ENCODE measurements around the gene SULF2.

SULF2 gene

DNA sequence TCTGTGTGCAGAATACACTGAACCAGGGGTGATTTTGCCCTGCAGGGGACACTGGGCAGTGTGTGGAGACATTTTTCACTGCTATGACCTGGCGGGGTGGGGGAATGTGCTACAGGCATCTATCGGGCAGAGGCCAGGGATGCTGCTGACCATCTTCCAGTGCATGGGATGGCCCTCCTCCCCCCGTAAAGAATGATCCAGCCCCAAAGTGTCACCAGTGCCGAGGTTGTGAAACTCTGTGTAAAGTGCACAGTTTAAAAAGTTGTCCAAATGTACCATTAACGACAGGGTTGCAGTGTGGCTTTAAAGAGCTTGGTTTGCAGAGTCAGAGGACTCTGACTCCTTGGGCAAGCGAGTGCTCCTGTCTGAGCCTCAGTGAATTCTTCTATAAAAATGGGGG is 72.1 kb downstream of the SULF2 start:
- no peak for DNase-seq (ENCODE audit: low read depth in 1 of 2, low spot score in 1 of 2)

DNA sequence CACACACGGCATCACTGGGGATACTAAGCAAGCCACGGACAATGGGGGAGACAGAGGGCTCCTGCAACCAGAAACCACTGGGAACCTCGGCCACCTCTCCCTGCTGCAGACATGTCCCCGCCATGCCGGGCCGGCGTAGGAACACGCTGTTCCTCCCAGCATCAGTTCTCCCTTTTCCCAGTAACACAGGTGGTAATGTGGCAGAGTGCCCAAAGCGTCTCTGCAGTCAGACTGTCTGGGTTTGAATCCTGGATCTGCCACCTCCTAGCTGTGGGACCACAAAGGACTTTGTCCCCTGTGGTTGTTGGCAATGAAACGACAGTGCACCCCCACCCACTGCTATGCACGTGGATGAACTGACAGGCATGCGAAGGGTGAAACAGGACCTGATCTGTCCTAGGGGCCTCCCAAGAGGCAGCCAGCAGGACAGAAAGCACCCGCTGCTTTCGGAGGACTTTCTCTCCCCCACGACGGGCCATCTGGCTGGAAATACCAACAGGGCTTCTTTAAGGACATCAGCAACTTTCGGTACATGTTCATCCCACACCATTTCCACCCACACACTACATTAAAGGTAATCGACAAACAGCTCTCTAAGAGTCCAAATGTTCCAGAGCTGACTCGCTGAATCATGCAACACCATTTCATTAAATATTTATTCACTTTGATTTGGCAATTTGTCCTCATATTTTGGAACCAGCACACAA is 74.1 kb downstream of the SULF2 start:
- no peak for DNase-seq (ENCODE audit: low read depth in 1 of 2, low spot score in 1 of 2)

DNA sequence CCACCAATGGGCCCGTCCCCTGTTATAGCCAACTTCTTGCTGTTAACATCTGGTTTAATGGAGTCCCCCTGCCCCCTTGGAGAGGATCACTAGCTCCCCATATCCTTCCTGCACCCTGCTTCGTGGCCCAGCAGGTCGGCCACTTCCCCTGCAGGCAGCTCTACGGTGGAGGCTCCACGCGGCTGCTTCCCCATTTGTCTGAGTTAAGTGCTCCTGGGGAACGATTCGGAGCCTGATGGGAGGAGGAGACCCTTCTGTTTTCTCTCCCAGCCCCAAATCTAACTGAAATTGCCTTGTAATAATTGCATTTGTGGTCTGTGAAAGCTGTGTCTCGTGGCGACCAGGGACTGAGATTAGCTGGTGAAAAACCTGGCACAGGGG is 74.6 kb downstream of the SULF2 start:
- no peak for DNase-seq (ENCODE audit: low read depth in 1 of 2, low spot score in 1 of 2)

DNA sequence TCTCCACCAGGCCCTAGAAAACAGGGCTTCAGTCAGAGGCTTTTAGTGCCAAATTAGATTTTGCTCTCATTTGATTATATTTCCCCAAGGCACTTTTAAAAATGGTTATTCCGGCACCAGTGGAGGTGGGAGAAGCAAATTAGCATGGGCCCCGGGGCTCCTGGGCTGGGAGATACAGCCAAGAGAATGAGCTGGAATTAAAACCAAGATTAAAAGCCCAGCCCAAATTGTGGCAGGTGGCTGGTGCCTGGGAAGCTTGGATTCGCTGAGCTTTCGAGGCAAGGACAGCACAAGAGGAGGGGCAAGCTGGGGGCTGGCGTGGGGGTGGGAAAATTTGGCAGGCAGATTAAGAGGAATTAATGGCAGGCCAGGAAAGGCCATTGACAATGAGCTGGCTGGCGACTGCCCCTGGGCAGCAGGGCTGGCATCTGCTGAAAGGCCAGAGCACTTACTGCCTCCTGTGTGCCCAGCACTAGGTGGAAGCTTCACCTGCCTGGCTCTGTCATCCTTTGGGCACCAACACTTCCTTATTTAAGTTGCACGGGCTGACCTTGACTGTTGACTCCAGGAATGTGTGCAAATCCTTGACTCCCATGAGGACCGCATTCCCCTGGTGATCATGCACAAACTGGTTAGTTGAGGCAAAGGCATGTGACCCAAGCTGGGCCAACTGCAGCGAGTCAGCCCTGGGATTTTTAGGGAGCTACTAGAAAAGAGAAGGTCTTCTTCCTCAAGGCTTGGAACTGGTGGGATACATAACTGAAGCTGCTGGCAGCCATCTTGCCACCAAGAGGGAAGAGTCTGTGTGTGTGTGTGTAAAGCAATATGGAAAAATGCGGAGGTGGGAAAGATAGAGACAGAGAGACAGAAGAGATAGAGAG is 76.1 kb downstream of the SULF2 start:
- DNase-seq (ENCODE audit: low read depth in 1 of 2, low spot score in 1 of 2): no peak

DNA sequence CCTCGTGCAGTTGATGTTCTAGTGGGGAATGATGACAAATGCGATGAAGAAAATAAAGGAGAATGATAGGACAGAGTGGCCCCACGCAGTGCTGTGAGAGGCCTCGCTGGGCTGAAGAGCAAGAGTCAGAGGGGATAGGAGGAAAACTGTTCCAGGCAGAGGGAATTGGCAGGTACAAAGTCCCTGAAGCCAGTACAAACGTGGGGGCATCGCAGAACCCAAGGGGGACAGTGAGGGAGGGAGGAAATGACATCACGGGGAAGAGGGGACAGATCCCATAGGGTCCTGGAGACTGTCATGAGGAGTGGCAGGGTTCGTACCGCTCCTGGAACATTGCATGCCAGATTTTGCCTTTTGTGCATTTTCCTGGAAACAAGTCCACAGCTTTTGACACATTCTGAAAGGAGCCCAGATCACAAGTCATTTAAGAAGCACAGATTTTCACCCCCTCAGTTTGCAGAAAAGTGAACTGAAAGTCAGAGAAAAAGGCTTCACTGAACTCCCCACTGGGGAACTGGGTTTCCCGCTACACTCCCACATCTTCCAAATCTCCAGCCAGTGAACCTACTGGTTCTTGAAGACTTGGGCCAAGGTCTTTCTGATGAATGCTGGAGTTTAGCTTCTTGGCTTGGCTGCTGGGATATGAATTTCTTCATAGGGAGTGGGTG is 77.0 kb downstream of the SULF2 start:
- no peak for DNase-seq (ENCODE audit: low read depth in 1 of 2, low spot score in 1 of 2)

DNA sequence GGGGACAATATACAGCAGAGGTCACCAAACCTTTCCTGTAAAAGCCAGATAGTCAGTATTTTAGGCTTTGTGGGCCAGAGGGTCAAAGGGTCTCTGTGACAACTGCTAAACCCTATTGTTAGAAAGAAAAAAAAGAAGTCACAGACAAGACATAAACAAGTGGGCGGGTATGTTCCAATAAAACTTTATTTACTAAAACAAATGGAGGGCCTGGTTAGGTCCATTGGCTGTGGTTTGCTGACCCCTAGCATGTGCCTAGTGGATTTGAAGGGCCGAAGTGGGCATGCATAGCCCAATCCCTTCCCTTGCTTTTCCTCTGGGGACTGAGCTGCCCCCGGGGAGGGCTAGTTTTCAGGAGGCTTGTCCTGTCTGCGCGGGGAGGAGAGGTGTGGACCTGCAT is 78.9 kb downstream of the SULF2 start:
- no peak for DNase-seq (ENCODE audit: low read depth in 1 of 2, low spot score in 1 of 2)

DNA sequence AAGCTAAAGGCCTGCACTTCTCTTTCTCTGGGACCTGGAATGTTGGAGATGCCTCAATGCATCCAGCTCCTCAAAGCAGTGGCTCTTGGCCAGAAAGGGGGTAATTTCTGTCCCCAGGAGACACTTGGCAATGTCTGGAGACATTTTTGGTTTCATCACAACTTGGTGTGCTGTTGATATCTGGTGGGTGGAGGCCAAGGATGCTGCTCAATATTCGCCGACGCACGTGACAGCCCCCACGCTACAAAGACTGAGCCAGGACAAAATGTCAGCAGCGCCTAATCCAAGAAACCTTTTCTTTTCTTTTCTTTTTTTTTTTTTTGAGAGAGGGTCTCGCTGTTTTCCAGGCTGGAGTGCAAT is 79.8 kb downstream of the SULF2 start:
- DNase-seq (ENCODE audit: low read depth in 1 of 2, low spot score in 1 of 2): no peak

DNA sequence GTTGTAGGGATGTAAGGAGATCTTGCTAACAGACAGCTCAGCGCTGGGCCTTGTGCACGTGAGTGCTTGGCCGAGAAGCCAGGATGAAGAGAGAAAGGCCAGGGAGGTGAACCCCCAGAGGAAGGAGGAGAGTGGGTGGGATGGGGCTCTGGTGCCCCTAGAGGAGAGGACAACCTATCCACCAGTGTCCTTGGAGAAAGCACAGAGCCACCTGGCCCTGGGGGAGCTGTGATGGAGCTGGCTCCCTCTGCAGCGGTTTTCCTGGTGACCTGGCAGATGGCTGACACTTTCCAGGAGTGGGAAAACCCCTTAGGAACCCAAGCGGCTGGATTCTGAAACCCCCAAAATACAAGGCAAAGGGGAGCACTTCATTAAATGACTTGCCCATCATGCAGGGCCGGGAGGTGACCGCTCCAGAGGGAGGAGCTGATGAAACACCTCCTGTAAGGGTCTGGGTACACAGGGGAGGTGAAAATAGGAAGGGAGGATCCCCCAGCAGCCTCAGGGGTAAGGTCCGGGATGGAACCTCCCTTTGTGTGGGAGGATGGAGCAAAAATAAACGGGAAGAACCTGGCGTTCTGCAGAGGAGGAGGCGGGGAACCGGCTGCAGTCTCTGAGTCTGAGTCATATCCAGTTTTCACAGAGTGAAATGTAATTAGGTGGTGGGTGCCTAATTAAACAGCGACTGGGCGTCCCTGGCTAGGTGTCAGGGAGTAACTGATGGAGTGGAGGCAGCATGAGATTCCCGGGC is 80.4 kb downstream of the SULF2 start:
- no peak for DNase-seq (ENCODE audit: low read depth in 1 of 2, low spot score in 1 of 2)

DNA sequence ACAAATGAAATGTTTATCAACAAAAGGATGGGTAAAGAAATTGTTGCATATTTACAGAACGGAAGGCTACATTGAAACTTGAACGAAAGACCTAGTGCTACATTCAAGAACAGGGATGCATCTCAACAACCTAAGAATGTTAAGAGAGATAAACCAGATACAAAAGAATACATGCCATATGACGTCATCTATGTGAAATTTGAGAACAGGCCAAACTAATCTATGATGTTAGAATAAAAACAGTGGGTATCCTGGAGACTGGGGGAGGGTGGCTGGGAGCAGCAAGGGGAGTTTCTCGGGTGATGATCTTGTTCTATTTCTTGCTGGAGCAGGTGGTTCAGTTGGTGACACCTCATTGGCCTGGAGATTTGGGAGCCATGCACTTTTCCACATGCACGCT is 81.5 kb downstream of the SULF2 start:
- DNase-seq (ENCODE audit: low read depth in 1 of 2, low spot score in 1 of 2): no peak

DNA sequence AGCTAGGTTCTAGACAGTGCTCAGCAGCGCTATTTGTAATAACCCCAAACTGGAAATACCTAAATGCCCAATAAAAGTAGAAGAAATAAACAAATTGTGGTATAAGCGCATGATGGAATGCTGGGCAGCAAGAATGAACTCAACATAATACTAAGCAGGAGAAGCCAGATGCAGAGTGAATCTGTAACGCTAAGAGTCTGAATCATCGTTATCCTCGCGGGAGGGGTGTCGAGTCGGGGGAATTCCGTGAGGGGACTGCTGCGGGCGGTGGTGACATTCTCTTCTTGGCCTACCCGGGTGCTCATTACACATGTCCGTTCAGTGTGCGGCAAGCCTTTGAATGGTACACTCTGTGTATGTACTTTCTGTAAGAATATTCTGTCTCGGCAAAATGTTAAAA is 83.7 kb downstream of the SULF2 start:
- DNase-seq (ENCODE audit: low read depth in 1 of 2, low spot score in 1 of 2): no peak

DNA sequence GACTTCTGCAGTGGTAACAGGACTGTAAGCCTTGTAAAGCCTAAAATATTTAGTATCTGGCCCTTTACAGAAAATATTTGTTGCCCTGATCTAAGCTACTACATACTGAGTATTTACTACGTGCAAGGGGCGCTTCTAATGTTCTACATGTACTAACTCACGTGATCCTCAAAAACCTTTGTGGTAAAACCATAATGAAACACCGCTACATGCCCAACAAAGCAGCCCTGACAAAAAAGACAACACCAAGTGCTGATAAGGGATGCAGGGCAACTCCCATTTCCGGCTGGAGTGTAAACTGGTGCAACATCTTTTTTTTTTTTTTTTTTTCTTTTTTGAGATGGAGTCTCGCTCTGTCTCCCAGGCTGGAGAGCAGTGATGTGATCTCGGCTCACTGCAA is 85.0 kb downstream of the SULF2 start:
- DNase-seq (ENCODE audit: low read depth in 1 of 2, low spot score in 1 of 2): no peak

DNA sequence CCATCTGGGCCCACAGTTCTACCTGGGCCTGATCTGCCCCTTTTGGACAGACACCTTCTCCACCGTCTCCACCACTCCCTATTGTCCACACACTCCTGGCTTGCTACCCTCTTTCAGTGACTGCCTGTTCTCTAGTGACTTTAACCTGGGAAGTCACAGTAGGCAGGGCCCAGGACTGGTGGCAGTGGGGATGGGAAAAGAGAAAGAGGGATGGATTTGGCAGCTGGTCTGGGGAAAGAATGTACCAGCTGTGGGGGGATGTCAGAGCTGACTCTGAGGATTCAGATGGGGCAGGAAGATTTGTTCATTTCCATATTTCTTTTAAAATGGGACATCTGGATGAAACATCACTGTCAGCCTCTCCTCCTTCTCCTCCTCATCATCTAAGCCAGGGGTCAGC is 85.5 kb downstream of the SULF2 start:
- no peak for DNase-seq (ENCODE audit: low read depth in 1 of 2, low spot score in 1 of 2)

DNA sequence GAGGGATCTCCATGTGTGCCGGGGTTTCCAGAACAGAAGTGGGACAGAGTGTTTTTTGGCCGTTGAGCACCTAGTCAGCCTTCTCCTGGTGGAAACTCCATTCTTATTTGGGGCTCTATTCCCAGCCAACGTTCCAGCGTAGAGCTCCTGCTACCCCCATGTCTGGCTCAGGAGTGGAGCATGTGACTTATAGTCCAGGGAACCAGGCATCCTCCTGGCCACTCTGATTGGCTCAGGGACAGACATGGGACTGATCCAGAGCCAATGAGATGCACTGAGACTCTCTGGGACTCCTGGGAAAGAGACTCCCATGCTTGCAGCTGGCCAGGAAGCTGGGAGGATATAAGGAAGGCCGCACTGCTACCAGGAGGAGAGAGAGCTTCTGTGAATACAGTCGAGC is 87.1 kb downstream of the SULF2 start:
- DNase-seq (ENCODE audit: low read depth in 1 of 2, low spot score in 1 of 2): no peak

DNA sequence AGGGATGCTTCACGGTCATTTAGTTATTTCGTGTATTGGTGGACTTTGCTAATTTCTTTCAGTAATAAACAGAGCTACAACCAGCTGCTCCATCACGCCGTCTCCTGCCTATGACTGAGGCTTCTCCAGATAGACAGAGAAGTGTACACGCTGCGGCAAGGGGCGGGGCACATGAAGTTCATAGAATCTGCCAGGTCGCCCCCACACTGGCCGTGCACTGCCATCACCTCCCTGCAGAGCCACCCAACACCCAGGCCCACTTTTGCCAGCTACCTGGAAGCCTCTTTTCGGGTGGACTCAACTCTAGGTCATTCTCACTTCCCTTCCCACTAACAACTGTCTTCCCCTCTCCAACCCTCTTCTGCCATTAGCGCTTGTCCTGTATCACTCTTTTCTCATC is 88.4 kb downstream of the SULF2 start:
- no peak for DNase-seq (ENCODE audit: low read depth in 1 of 2, low spot score in 1 of 2)

DNA sequence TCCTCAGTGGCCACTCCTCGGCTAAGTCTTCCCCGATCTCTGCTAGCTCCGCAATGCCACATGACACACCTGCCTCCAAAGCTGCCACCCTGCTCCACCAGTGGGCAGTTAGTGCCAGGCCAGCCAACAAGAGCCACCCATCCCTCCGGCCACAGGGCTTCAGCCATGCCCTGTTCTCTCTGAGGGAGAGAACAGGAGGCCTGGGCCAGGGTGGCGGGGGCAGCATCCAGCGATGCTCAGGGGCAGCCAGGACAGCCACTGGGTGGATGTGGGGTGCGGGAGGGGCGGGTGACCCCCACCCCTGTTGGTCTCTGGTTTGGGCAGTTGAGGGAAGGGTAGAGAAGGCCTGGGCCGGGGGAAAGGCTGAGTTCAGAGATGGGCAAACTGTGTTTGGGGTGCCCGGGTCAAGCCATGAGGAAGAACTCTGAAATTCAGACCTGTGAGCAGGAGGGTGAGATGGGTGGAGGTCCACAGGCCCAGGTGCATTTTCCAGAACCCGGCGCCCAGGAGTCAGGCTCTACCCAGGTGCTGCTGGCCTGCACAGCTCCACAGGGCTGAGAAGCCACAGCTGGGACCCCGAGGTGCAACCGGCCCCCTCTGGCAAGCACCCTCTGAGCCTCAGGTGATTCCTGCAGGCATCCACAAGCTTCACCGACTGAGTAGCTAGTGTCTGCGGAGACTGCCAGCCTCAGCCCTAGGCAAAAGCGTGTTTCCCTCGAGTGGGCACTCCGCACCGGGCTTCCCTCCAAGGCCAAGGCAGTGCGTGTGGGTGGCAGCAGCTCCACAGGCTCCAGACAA is 91.1 kb downstream of the SULF2 start:
- no peak for DNase-seq (ENCODE audit: low read depth in 1 of 2, low spot score in 1 of 2)

DNA sequence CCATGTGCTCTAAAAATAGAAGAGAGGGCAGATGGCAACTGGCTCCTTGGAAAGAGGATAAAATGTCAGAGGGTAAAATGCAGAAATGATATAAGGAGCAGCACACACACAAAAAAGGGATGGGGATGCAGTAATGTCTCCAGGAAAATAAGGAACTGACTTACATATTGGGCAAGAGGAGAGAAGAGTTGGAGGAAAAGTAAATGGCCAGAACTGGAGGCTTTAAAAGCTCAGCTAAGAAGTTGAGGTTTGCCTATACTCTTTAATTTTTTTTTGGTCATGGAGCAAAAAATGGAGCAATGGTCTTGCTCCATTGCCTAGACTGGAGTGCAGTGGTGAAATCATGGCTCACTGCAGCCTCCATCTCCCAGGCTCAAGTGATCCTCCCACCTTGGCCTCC is 93.7 kb downstream of the SULF2 start:
- DNase-seq (ENCODE audit: low read depth in 1 of 2, low spot score in 1 of 2): no peak

DNA sequence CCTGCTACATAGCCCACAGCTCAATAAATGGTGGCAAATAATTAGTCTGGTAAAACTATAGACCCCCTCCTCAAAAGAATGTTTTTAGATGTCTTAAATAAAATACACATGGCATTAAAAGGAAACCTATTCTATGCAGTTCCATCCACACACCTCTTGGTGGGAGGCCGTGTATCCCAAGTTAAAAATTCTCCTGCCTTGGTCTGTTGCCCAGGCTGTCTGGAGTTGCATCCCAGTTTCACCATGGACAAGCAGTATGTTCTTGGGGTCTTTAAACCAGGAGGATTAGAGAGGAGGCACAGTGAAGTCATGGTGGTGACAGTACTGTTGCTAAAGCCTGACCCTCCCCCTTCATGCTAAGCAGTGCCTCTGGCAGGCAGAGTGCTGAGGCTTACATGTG is 95.5 kb downstream of the SULF2 start:
- no peak for DNase-seq (ENCODE audit: low read depth in 1 of 2, low spot score in 1 of 2)

DNA sequence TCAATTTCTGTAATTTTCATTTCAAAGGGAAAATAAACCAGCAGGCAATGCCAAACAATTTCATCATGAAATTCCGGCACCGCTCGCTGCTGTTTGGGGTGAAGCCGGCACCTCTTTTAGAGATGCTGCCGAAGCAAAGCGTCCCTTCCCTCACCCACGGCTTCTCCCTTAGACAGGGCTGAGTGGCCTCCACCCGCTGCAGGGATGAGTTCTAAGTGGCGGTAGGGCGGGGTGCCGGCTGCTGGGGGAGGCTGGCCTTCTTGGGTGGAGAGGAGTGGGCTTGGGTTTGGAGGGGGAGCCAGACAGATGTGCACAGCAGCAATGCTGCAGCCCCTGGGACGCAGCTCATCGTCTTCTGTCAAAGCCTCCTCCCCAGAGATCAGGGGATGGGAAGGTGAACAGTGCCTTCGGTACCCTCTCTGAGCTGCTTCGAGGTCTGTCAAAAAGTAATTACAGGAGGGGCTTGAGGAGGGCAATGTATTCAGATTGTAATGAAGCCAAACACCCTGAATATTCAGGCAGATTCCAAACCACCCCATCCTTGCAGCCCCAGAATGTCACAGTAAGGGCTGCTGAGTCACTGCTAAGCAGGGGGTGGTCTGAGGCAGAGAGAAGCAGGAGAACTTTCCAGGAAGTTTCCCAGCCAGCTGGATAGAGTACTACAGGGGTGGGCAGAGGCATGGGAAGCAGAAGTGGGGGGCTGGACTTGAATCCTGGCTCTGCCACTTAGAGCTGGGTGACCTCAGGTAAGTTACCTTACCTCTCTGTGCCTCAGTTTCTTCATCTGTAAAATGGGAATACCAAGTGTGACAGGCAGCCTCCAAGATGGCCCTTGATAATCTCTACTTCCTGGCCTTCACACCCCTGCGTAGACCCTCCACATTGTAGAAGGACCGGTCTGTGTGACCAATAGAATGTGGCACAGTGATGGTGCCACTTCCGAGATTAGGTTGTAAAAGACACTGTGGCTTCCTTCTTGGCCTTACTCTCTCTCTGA is 96.6 kb downstream of the SULF2 start:
- DNase-seq (ENCODE audit: low read depth in 1 of 2, low spot score in 1 of 2): no peak

All from activated T-helper 1 cell treated with anti-CD3 and anti-CD28 coated beads, Interleukin-2, amount 50 U/mL, for 16 hours (primary cell).